Ishikawa (cell line): ENCODE results near the gene TNS3.

Experiments used
- CEBPB ChIP-seq: IDR thresholded peaks from 2 replicates; pipeline ENCODE4 v1.6.1; 2012
- CREB1 ChIP-seq: IDR thresholded peaks from 2 replicates; pipeline ENCODE4 v1.6.1; 2012; ENCODE audit warnings: low read depth
- EGR1 ChIP-seq: IDR thresholded peaks from 2 replicates; pipeline ENCODE4 v1.6.1; 2012
- EP300 ChIP-seq: IDR thresholded peaks from 2 replicates; pipeline ENCODE4 v1.6.1; 2012; ENCODE audit warnings: borderline replicate concordance
- FOXM1 ChIP-seq: IDR thresholded peaks from 2 replicates; pipeline ENCODE4 v1.6.1; 2012; ENCODE audit warnings: low read depth, borderline replicate concordance
- MAX ChIP-seq: IDR thresholded peaks from 2 replicates; pipeline ENCODE4 v1.6.1; 2012
- NFIC ChIP-seq: IDR thresholded peaks from 2 replicates; pipeline ENCODE4 v1.6.1; 2012
- RAD21 ChIP-seq: IDR thresholded peaks from 2 replicates; pipeline ENCODE4 v1.6.1; 2012; ENCODE audit warnings: low read depth
- TAF1 ChIP-seq: IDR thresholded peaks from 2 replicates; pipeline ENCODE4 v1.6.1; 2012; ENCODE audit warnings: low read depth, mild to moderate bottlenecking
- TCF12 ChIP-seq: IDR thresholded peaks from 2 replicates; pipeline ENCODE4 v1.6.1; 2012; ENCODE audit warnings: low read depth
- TEAD4 ChIP-seq: IDR thresholded peaks from 2 replicates; pipeline ENCODE4 v1.6.1; 2012
- YY1 ChIP-seq: IDR thresholded peaks from 2 replicates; pipeline ENCODE4 v1.6.1; 2012; ENCODE audit warnings: low read depth
- ZBTB7A ChIP-seq: IDR thresholded peaks from 2 replicates; pipeline ENCODE4 v1.6.1; 2012; ENCODE audit warnings: low read depth
- TF ChIP-seq, protein P1 (sequence below): IDR thresholded peaks from 2 replicates; pipeline ENCODE4 v1.6.1; 2012
- TF ChIP-seq, protein P2 (sequence below): IDR thresholded peaks from 2 replicates; pipeline ENCODE4 v1.6.1; 2012; ENCODE audit warnings: low read depth, mild to moderate bottlenecking

The TNS3 gene

GRCh38 chr7:47411281-47411869 lies 170.5 kb downstream of the TNS3 start:
- TF ChIP-seq CREB1 (no peak), TAF1 (no peak), MAX (no peak), FOXM1 (no peak), EGR1 (no peak), CEBPB (no peak)

DNA sequence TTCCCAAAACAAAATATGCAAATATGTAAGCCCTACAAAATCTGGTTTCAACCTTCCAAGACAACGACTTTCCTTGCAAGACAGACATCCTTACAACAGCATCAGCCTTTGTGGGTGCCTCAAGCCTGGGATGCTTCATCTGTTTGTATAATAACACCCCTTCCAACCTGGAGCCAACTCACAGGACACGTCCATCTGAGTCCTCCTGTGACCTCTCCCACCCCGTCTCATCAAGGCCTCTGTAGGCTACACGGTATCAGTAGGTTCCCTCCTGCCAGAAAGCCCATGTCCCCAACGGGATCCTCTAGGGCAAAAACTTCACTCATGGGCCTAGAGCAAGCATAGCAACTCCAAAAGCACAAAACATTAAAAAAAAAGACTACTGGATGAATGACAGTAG lies 173.2 kb downstream of the TNS3 start:
- TF ChIP-seq NFIC (no peak), CEBPB (no peak), FOXM1 (no peak)

DNA sequence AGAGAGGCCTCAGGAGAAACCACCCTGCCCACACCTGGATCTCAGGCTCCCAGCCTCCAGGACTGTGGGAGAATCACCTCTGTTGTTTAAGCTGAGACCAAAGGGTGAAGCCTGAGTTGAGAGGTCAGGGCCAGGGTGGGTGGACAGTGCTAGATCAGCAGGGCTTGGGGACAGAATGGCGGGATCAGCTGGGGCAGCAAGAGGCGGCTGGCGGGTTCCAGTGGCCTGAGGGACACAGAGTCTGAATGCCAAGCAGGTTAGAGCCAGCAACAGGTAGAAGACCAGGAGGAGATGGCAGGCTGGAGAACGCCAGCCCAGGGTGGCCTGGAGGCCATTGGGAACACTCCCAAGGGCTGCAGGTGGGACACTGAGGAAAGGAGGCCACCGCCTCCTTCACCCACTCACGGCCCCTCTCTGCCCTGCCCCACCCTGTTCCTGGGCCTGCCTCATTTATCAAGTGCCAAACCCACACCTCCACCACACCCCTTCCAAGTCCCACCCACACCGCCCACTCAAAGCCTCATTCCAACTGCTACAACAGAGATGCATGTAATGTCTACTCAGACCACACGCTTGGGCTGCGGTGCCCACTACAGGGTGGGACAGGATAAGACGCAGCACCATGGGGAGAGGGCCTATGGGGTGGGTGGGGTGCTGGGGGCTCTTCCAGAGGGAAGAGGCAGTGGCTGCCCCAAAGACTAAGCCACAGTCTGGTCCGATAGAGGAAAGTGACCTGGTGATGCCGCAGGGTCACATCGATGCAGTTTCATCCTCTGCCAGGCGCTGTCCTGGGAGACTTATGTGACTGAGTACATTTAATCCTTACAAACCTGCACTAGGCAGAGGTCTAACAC lies 173.9 kb downstream of the TNS3 start:
- TF ChIP-seq MAX (no peak), EGR1 (peak; percentile 97)

DNA sequence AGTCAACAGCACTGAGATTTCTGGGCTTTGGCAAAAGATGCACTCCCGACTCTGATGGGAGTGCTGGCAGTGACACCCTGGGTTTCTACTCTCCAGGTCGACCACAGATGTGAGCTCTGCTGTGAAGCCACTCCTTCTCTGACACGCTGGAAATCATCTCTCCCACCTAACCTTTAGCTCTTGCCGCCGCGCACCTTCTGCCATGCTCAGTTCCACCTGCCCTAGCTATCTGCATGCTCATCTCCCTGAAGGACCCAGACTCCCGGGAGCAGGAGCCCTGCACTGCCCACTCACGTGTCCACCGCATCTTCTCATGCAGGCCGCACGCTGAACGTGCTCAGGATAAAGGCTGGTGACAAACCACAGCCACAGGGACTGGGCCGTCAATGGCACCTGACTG lies 174.8 kb downstream of the TNS3 start:
- TF ChIP-seq NFIC = no peak
- TF ChIP-seq TAF1 = no peak
- TF ChIP-seq EP300 = no peak
- TF ChIP-seq YY1 = no peak
- TF ChIP-seq, protein P1, sequence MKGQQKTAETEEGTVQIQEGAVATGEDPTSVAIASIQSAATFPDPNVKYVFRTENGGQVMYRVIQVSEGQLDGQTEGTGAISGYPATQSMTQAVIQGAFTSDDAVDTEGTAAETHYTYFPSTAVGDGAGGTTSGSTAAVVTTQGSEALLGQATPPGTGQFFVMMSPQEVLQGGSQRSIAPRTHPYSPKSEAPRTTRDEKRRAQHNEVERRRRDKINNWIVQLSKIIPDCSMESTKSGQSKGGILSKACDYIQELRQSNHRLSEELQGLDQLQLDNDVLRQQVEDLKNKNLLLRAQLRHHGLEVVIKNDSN = no peak
- no peak for TF ChIP-seq MAX
- TF ChIP-seq CREB1 = no peak
- TF ChIP-seq TCF12 = no peak
- TF ChIP-seq EGR1 = no peak
- no peak for TF ChIP-seq RAD21
- TF ChIP-seq CEBPB = no peak

GRCh38 chr7:47406801-47407129 lies 175.1 kb downstream of the TNS3 start:
- TF ChIP-seq CREB1 (no peak), TEAD4 (no peak), TAF1 (no peak), RAD21 (no peak), FOXM1 (no peak), MAX (no peak), CEBPB (no peak), YY1 (no peak), NFIC (no peak), TCF12 (no peak), ZBTB7A (no peak), EP300 (no peak), EGR1 (no peak)
- TF ChIP-seq, protein P1 = no peak
- TF ChIP-seq, protein P2, sequence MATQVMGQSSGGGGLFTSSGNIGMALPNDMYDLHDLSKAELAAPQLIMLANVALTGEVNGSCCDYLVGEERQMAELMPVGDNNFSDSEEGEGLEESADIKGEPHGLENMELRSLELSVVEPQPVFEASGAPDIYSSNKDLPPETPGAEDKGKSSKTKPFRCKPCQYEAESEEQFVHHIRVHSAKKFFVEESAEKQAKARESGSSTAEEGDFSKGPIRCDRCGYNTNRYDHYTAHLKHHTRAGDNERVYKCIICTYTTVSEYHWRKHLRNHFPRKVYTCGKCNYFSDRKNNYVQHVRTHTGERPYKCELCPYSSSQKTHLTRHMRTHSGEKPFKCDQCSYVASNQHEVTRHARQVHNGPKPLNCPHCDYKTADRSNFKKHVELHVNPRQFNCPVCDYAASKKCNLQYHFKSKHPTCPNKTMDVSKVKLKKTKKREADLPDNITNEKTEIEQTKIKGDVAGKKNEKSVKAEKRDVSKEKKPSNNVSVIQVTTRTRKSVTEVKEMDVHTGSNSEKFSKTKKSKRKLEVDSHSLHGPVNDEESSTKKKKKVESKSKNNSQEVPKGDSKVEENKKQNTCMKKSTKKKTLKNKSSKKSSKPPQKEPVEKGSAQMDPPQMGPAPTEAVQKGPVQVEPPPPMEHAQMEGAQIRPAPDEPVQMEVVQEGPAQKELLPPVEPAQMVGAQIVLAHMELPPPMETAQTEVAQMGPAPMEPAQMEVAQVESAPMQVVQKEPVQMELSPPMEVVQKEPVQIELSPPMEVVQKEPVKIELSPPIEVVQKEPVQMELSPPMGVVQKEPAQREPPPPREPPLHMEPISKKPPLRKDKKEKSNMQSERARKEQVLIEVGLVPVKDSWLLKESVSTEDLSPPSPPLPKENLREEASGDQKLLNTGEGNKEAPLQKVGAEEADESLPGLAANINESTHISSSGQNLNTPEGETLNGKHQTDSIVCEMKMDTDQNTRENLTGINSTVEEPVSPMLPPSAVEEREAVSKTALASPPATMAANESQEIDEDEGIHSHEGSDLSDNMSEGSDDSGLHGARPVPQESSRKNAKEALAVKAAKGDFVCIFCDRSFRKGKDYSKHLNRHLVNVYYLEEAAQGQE = no peak

- peak; percentile 81 for TF ChIP-seq TCF12
- no peak for TF ChIP-seq ZBTB7A
- TF ChIP-seq NFIC = peak; percentile 97
- TF ChIP-seq, protein P2 = no peak
- no peak for TF ChIP-seq EGR1
- peak; percentile 87 for TF ChIP-seq TEAD4
- TF ChIP-seq FOXM1 = no peak
- TF ChIP-seq RAD21 = peak; percentile 28; the same call in 1 of the 2 replicates
- peak; percentile 90 for TF ChIP-seq CEBPB
- TF ChIP-seq EP300 = peak; percentile 50; the same call in 1 of the 2 replicates
- TF ChIP-seq MAX = peak; percentile 60
- TF ChIP-seq YY1 = 0 out of 2 replicates have a peak, but pooled peaks have one; percentile 11
- TF ChIP-seq, protein P1 = peak; percentile 36; the same call in 1 of the 2 replicates
- TF ChIP-seq CREB1 = no peak
- TF ChIP-seq TAF1 = no peak
Measured at GRCh38 chr7:47405921-47406800, 175.8 kb downstream of the TNS3 start.
